K562 (cell line): ENCODE data around the gene KIAA1958. TPM values are rescaled to one million over a fixed set of nuclear protein-coding genes. Genes with fewer than 3 reads are reported as not detected.

Experiments used
- C11orf30 ChIP-seq: fragments of 450-650 bp; IDR thresholded peaks from 2 replicates; pipeline ENCODE4 v1.6.1; 2016; ENCODE audit warnings: low read depth, mild to moderate bottlenecking
- EHMT2 ChIP-seq: fragments of 450-650 bp; IDR thresholded peaks from 2 replicates; pipeline ENCODE4 v1.6.1; 2018; ENCODE audit warnings: antibody characterized with exemption
- FOXK2 ChIP-seq, 2 experiments: fragments of 450-650 bp; IDR thresholded peaks in 1 of 2; conservative IDR thresholded peaks in 1 of 2; 2 replicates each; pipeline ENCODE4 v1.6.1; 2016; ENCODE audit warnings: low read depth in 2 of 2, mild to moderate bottlenecking in 1 of 2
- HEY1 ChIP-seq: fragments of 250-450 bp; sonication (Bioruptor Pico); IDR thresholded peaks from 2 replicates; pipeline ENCODE4 v1.5.0; 2020; ENCODE audit warnings: mild to moderate bottlenecking, moderate library complexity, borderline replicate concordance
- HLTF ChIP-seq: fragments of 450-650 bp; IDR thresholded peaks from 2 replicates; pipeline ENCODE4 v1.6.1; 2016
- HNRNPUL1 ChIP-seq: fragments of 200-400 bp; formaldehyde crosslinking; IDR thresholded peaks from 2 replicates; pipeline ENCODE4 v1.6.1; 2017; ENCODE audit warnings: low read length
- TCF3 ChIP-seq: sonication (generic); formaldehyde crosslinking; IDR thresholded peaks from 2 replicates; pipeline ENCODE4 v1.4.0; 2020; ENCODE audit warnings: mild to moderate bottlenecking, missing genetic modification reagents
- TEAD4 ChIP-seq, 2 experiments: sonication (generic) in 1 of 2; formaldehyde crosslinking in 1 of 2; IDR thresholded peaks; 2 replicates each; pipeline versions ENCODE4 v1.6.1 to v1.8.0; 2012 to 2022; ENCODE audit warnings: borderline replicate concordance in 1 of 2, inconsistent platforms in 1 of 2, low read length in 1 of 2, mild to moderate bottlenecking in 1 of 2, missing genetic modification reagents in 1 of 2
- ZNF384 ChIP-seq: IDR thresholded peaks from 2 replicates; pipeline ENCODE4 v1.6.1; 2012; ENCODE audit warnings: low read depth, low read length, improper control_type of control experiment
- polyA plus RNA-seq, 8 experiments: library from polyadenylated mRNA; depleted of rRNA in 4 of 8; stranded (reverse) in 5 of 8; unstranded in 3 of 8; fragments of >200 nt; fragmentation: Nextera tagmentation in 2 of 8; fragmentation: Illumina TruSeq in 1 of 8; extraction: Ambion mirVana in 2 of 8; extraction: Trizol in 1 of 8; gene quantifications; 2 replicates each; pipeline versions ENCODE4 v1.2.1 to v1.2.3, GENCODE V29; 2011 to 2014; ENCODE audit warnings: inconsistent platforms in 1 of 8, missing spikeins in 1 of 8
- total RNA-seq, 7 experiments: library from RNA; depleted of rRNA in 6 of 7; stranded (reverse); fragments of >200 nt in 6 of 7; fragmentation: Illumina TruSeq in 2 of 7; extraction: Trizol in 2 of 7; gene quantifications; 2 replicates each; pipeline versions ENCODE4 v1.2.1 to v1.2.3, GENCODE V29; 2011 to 2021; ENCODE audit warnings: low replicate concordance in 1 of 7
- TF ChIP-seq, protein P1 (sequence below): fragments of 450-650 bp; IDR thresholded peaks from 2 replicates; pipeline ENCODE4 v1.6.1; 2016; ENCODE audit warnings: mild to moderate bottlenecking, moderate library complexity
- TF ChIP-seq, protein P2 (sequence below): fragments of 250-450 bp; sonication (Bioruptor Pico); IDR thresholded peaks from 2 replicates; pipeline ENCODE4 v1.5.0; 2021
- TF ChIP-seq, protein P3 (sequence below), 3 experiments: fragments of 200-800 bp in 1 of 3; sonication (Bioruptor generic) in 1 of 3; sonication (generic) in 1 of 3; formaldehyde crosslinking in 1 of 3; IDR thresholded peaks; 2 replicates each; pipeline versions ENCODE4 v1.6.1 to v1.8.0; 2016 to 2022; ENCODE audit warnings: mild to moderate bottlenecking in 2 of 3, missing compliant biosample characterization in 2 of 3, missing genetic modification characterization in 2 of 3, missing genetic modification reagents in 1 of 3

KIAA1958 gene
- total and polyA plus RNA-seq, 9 of the 15 experiments (the other 6 are each of a cell fraction or from before 2014, with no cell fraction given) = 1.1 to 16.0 (median 10.1) TPM

DNA sequence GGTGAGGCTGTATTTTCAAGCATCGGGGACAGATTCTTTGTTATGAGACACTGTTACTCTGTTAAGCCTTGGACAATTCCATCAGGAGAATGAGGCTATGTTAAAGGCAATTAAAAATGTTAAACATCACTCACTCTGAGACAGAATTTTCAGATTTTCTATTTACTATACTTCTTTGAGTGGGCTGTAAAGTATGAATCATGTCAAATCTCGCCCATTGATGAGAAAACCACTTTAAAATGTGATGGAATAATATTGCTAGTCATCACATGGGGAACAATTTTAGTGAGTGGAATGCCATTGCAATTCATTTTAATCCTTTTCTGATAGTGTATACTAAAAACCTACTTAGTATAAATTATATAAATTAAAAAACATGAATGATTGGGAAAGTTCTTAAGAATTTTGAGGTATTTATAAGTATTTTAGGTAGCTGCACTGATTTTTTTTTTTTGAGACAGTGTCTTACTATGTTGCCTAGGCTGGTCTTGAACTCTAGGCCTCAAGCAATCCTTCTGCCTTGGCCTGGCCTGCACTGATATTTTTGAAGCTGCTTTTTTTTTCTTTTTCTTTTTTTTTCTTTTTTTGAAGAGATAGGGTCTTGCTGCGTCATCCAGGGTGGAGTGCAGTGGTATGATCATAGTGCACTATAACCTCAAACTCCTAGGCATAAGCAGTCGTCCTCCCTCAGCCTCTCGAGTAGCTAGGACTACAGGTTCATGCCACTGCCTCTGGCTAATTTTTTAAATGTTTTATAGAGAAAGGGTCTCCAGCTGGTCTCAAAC, 73.2 kb downstream of the KIAA1958 start (continued):
- TF ChIP-seq, protein P1, sequence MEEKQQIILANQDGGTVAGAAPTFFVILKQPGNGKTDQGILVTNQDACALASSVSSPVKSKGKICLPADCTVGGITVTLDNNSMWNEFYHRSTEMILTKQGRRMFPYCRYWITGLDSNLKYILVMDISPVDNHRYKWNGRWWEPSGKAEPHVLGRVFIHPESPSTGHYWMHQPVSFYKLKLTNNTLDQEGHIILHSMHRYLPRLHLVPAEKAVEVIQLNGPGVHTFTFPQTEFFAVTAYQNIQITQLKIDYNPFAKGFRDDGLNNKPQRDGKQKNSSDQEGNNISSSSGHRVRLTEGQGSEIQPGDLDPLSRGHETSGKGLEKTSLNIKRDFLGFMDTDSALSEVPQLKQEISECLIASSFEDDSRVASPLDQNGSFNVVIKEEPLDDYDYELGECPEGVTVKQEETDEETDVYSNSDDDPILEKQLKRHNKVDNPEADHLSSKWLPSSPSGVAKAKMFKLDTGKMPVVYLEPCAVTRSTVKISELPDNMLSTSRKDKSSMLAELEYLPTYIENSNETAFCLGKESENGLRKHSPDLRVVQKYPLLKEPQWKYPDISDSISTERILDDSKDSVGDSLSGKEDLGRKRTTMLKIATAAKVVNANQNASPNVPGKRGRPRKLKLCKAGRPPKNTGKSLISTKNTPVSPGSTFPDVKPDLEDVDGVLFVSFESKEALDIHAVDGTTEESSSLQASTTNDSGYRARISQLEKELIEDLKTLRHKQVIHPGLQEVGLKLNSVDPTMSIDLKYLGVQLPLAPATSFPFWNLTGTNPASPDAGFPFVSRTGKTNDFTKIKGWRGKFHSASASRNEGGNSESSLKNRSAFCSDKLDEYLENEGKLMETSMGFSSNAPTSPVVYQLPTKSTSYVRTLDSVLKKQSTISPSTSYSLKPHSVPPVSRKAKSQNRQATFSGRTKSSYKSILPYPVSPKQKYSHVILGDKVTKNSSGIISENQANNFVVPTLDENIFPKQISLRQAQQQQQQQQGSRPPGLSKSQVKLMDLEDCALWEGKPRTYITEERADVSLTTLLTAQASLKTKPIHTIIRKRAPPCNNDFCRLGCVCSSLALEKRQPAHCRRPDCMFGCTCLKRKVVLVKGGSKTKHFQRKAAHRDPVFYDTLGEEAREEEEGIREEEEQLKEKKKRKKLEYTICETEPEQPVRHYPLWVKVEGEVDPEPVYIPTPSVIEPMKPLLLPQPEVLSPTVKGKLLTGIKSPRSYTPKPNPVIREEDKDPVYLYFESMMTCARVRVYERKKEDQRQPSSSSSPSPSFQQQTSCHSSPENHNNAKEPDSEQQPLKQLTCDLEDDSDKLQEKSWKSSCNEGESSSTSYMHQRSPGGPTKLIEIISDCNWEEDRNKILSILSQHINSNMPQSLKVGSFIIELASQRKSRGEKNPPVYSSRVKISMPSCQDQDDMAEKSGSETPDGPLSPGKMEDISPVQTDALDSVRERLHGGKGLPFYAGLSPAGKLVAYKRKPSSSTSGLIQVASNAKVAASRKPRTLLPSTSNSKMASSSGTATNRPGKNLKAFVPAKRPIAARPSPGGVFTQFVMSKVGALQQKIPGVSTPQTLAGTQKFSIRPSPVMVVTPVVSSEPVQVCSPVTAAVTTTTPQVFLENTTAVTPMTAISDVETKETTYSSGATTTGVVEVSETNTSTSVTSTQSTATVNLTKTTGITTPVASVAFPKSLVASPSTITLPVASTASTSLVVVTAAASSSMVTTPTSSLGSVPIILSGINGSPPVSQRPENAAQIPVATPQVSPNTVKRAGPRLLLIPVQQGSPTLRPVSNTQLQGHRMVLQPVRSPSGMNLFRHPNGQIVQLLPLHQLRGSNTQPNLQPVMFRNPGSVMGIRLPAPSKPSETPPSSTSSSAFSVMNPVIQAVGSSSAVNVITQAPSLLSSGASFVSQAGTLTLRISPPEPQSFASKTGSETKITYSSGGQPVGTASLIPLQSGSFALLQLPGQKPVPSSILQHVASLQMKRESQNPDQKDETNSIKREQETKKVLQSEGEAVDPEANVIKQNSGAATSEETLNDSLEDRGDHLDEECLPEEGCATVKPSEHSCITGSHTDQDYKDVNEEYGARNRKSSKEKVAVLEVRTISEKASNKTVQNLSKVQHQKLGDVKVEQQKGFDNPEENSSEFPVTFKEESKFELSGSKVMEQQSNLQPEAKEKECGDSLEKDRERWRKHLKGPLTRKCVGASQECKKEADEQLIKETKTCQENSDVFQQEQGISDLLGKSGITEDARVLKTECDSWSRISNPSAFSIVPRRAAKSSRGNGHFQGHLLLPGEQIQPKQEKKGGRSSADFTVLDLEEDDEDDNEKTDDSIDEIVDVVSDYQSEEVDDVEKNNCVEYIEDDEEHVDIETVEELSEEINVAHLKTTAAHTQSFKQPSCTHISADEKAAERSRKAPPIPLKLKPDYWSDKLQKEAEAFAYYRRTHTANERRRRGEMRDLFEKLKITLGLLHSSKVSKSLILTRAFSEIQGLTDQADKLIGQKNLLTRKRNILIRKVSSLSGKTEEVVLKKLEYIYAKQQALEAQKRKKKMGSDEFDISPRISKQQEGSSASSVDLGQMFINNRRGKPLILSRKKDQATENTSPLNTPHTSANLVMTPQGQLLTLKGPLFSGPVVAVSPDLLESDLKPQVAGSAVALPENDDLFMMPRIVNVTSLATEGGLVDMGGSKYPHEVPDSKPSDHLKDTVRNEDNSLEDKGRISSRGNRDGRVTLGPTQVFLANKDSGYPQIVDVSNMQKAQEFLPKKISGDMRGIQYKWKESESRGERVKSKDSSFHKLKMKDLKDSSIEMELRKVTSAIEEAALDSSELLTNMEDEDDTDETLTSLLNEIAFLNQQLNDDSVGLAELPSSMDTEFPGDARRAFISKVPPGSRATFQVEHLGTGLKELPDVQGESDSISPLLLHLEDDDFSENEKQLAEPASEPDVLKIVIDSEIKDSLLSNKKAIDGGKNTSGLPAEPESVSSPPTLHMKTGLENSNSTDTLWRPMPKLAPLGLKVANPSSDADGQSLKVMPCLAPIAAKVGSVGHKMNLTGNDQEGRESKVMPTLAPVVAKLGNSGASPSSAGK = no peak
- TF ChIP-seq HLTF (0 out of 2 replicates have a peak, but pooled peaks have one; percentile 62), EHMT2 (peak; percentile 51; the same call in 1 of the 2 replicates), C11orf30 (peak; percentile 91), HNRNPUL1 (no peak), TCF3 (peak; percentile 36; the same call in 1 of the 2 replicates), FOXK2 (conservative IDR thresholded peaks at IDR 0.05 in 1 of 2, IDR thresholded peaks at IDR 0.05 in 1 of 2; ENCODE audit: low read depth in 2 of 2) (peak in 1 of 2 experiments; percentile 73; a peak in 1 of 4 replicates), TEAD4 (IDR thresholded peaks at IDR 0.05; ENCODE audit: low read length) (no peak), TEAD4 (CRISPR knock-in tag; IDR thresholded peaks at IDR 0.05; ENCODE audit: borderline replicate concordance) (no peak), HEY1 (CRISPR knock-in tag) (no peak), ZNF384 (peak; percentile 100)
- TF ChIP-seq, protein P2, sequence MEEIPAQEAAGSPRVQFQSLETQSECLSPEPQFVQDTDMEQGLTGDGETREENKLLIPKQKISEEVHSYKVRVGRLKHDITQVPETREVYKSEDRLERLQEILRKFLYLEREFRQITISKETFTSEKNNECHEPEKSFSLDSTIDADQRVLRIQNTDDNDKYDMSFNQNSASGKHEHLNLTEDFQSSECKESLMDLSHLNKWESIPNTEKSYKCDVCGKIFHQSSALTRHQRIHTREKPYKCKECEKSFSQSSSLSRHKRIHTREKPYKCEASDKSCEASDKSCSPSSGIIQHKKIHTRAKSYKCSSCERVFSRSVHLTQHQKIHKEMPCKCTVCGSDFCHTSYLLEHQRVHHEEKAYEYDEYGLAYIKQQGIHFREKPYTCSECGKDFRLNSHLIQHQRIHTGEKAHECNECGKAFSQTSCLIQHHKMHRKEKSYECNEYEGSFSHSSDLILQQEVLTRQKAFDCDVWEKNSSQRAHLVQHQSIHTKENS (CRISPR knock-in tag) = no peak
- TF ChIP-seq, protein P3, sequence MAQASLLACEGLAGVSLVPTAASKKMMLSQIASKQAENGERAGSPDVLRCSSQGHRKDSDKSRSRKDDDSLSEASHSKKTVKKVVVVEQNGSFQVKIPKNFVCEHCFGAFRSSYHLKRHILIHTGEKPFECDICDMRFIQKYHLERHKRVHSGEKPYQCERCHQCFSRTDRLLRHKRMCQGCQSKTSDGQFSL (CRISPR knock-in tag; IDR thresholded peaks at IDR 0.05) = no peak
- TF ChIP-seq, protein P3 (tag; IDR thresholded peaks at IDR 0.05) = no peak
